GM19035 (cell line): ENCODE measurements around the gene GET4.
"Not testable (repeated sequence)": the region's sequence is repeated elsewhere in the genome, so short reads cannot be mapped to it uniquely, and the experiment has no call there.

Source experiments
- ATAC-seq: cut with Tn5 transposase; IDR thresholded peaks from one replicate; pipeline ENCODE4 v1.9.1; 2021; ENCODE audit not compliant: unreplicated experiment

The GET4 gene

DNA sequence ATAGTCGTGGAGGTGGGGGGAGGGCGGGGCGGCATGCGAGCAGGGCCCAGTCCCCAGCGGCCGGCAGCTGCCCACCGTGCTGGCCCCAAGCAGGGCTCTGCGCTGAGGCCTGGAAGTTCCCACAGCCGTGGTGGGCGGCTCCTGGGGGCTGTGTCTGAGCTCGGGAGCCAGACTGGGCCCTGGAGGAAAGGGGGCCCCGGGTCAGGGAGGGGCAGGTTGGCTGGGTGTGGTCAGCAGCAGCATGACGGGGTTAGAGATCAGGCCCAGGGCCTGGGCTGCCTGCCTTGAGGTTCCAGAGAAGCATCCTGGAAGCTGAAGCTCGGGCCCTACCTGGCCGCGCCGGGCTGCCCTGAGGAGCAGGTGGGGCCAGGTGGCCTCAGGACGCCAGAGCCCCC, 22.1 kb downstream of the GET4 start:
- ATAC-seq = no peak

GRCh38 chr7:898855-899681, 22.7 kb downstream of the GET4 start:
- no peak for ATAC-seq

DNA sequence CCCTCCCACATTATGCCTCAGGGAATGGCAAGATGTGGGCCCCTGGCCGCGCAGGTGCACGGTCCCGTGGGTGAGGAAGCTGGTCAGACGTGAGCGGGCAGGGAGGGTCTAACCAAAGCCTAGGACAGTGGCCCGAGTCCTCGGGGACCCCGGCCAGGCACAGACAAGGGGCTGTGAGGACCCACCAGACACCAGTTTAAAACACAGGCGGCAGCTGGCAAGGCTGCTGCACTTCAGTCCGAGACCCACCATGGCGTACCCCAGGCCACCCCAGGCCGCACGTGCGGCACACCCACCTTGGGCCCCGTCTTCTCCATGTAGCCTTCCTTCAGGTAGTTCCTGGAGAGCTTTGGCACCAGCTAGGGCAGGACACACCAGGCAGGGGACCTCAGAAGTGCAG, 23.5 kb downstream of the GET4 start:
- no peak for ATAC-seq

GRCh38 chr7:900331-901040, 24.1 kb downstream of the GET4 start:
- ATAC-seq = no peak

- no peak for ATAC-seq
These were observed 24.7 kb downstream of the GET4 start for GRCh38 chr7:901041-901387.

GRCh38 chr7:901388-902154, 25.2 kb downstream of the GET4 start:
- ATAC-seq = no peak

- no peak for ATAC-seq
These were observed 26.6 kb downstream of the GET4 start for GRCh38 chr7:902996-903395.

DNA sequence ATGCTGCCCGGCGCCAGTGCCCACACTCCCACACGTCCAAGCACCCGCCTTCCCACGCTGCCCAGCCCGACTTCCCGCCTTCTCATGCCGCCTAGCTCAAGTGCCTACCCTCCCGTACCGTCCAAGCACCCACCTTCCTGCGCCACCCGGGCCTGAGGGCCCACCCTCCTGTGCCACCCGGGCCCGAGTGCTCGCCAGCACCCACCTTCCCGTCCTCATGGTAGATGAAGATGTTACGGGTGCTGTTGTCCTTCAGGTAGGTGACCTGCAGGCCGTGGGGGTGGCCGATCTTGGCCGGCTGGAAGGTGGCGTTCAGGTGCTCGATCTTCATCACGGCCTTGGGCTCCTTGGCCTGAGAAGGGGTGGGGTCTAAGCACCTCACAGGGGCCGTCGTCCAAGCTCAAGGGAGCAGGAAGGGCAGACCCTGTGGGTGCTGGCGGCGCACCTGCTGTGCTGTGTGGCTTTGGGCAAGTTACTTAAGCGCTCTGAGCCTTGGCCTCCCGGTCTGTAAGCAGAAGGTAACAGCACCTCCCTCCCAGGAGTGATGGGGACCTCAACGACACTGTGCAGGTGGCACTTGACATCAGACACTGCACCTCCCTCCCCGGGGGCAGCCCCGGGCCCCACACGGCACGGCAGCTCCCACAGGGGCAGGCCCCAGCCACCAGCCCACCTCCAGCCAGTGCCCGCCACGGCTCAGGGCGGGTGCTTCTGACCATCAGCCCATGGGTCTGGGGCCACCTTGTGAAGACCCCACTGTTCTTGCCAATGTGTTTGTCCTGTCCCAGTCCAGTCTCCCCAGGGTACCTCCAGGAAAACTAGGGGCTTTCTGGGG, 27.8 kb downstream of the GET4 start:
- ATAC-seq = no peak

DNA sequence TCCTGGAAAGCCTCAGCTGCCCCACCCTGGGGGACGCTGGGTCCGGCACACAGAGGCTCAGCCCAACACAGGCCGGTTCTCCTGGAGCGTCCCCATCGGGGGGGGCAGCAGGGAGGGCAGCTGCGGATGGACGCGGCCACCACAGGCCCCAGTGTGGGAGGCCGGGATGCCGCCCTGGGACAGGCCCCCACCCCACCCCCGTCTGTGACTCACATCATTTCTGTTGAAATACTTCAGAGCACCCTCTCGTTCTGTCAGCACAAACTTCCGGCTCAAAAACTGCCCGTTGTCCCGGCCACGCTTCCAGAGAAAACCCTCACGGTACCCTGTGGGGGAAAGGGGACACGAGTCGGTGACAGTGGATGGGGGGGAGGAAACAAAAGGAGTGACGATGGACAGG, 28.5 kb downstream of the GET4 start:
- ATAC-seq = no peak

DNA sequence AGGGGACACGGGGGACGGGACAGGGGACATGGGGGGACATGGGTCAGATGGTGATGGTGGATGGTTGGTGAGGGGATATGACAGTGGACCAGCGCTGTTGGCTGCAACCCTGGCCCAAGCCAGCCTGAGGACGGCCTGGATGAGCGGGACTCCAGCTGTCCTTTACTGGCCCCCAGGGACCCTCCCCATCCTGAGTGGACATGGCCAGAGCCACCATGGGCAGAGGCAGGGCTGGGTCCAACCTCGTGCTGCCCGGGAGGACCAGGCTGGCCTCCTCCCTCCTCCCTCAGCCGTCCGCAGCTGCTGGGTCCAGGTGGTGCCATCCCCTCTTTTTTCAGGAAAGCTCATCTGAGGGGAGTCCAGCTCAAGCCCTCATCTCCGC, 30.4 kb downstream of the GET4 start:
- ATAC-seq = no peak

GRCh38 chr7:907158-907980, 31.0 kb downstream of the GET4 start:
- ATAC-seq = no peak

DNA sequence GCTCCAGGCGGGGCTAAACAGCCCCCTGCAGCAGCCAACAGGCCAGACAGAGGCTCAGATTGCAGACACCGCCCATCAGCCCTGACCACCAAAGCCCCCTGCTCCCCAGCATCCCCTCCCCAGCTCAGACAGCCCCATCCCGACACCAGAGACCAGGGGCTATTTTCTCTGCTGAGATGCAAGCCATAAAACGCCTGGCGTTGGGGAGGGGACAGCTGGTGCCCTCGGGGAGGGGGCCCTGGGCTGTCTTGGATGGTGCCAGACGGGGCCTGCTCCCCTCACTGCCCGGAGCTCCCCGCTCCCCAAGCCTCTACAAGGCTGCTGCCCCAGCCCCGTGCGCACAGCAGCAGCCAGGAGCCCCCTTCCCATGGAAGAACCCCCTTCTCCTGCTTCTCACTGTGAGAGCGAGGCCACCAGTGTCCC, 31.8 kb downstream of the GET4 start:
- no peak for ATAC-seq

DNA sequence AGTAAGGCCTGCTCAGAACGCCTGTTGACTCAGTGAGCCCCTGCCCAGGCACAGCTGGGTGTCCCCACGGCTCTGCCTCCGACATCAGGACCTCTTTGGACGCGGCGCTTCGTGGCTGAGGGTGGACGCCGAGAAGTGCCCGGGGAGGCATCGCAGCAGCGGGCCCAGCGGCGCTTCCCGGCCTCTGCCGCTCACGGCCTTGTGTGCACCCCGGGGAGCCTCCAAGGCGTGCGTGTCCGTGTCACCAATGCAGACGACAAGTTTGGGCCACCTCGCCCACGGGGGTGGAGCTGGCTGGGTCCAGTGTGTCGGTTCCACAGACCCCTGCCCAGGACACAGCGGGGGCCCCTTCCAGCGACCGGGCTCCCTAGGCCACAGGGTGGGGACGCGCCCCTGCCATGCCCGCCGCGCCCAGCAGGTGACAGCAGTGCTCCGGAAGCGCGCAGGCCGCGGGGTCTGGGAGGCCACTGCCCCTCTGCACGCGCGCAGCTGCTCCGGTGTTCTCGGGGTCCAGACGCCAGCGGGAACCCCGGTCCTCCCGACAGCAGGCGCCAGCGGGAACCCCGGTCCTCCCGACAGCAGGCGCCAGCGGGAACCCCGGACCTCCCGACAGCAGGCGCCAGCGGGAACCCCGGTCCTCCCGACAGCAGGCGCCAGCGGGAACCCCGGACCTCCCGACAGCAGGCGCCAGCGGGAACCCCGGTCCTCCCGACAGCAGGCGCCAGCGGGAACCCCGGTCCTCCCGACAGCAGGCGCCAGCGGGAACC, 32.4 kb downstream of the GET4 start:
- ATAC-seq = not testable (repeated sequence)

DNA sequence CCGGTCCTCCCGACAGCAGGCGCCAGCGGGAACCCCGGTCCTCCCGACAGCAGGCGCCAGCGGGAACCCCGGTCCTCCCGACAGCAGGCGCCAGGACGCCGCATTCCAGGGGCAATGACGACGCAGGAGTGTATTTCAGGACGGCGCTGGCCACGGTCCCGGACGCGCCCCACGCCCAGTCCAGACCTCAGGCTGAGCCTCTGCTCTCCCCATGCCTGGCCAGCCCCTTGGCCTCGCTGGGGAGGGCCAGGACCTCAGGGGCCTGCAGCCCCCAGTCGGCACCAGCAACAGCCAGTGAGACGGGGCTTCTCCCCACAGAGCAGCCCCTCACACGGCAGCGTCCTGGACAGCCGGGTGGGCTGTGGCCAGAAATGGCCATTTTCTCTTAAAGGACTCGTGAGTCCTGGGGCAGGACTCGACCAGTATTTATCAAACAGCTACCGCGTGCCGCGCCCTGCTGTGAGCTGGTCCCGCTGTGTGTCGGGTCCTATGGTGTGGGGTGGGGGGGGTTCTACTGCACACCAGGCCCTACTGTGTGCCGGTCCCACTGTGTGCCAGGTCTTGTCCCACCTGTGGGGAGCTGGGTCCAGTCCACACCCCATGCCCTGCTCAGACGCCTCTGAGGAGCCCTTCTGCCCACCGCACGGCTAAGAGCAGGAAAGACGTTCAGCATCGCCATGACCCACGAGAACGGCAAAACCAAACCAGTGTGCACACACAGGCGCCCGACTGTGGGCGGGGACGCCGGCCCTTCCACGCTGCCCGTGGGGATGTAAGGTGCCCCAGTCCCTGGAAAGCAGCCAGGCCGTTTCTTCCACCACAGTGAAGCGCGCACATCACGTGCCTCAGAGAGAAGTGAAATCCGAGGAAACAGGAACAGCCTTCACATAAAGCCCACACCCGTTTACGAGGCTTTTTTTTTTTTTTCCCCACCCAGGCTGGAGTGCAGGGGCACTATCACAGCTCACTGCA, 33.3 kb downstream of the GET4 start:
- no peak for ATAC-seq

DNA sequence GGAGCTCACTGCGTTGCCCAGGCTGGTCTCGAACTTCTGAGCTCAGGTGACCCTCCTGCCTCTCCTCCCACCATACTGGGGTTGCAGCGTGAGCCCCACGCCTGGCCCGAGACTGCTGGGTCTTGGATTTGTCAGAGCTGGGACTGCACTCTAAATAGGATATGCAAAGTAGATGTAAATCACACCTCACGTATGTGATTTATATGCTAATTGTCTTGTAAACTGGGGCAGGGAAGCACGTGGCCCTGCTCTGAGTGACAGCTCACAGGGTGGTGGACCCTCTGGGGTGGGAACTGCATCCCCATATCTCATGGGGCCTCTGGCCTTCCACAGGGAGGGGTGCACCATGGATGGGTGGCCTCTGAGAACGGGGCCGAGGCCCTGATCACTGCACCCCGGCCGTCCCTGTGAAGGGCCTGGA, 34.1 kb downstream of the GET4 start:
- no peak for ATAC-seq

DNA sequence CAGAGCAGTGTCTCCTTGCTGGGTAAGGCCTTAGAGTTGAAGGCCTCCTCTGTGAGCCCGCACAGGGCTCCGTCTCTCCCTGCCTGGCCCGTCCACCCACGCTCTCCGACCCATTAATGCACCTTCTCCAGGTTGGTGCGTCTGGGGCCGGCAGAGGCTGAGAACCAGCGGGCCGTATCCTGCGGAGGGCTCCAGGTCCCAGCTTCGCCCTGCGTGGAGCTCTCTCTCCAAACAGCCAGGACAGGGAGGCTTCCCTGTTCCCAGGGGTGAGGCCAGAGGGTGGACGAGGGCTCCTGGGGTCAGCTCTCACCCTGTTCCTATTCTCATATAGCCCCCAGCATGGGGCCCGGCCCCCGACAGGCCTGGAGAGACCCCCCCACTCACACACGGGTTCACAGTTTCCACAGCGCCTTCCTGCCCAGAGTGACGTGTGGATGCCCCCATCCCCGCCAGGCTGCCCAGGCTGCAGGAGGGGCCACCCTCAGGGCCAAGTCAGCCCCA, 34.6 kb downstream of the GET4 start:
- ATAC-seq = no peak

DNA sequence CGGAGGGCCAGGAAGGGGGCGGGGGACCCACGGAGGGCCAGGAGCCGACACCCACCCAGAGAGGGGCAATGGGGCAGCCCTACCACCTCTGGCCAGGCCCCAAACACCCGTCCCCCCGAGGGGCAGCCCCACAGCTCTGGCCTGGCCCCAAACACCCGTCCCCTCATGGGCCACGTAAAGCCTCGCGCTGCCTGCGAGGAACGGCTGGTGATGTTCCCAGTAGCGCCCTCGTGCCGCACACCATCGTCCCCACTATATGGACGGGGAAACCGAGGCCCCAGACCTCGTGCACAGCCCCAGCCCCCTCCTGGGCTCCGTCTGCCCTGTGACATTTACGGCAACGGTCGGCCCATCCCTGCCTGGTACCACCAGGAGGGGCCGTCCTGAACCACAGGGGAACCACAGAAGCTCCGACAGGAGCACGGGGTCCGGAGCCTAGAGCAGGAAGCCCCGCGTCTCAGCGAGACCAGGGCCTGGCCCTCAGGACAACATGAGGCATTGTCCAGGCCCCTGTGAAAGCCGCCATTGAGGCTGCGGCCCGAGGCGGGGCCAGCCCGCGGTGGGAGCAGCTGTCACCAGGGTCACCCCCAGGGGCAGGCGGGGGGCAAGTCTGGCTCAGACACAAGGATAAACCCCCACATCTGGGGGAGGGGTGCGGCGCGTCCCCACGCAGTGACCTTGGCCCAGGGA, 35.6 kb downstream of the GET4 start:
- ATAC-seq = no peak
